ENCODE results near the gene ZNF853.

GRCh38 chr7:6588566-6588965 is 26.8 kb upstream of the ZNF853 start:
- no peak for TF ChIP-seq CTCF (IDR thresholded peaks at IDR 0.05)
- no peak for TF ChIP-seq POLR2AphosphoS5 (IDR thresholded peaks at IDR 0.05)

Measured in stomach (tissue), 4 donors.